Panc1 (cell line): ENCODE results near the gene HFE.

ENCODE experiments used
- POLR2AphosphoS5 ChIP-seq: IDR thresholded peaks from 2 replicates; pipeline ENCODE4 v1.6.1; 2012; ENCODE audit warnings: mild to moderate bottlenecking, low read depth, low read length, moderate library complexity
- SIN3A ChIP-seq: IDR thresholded peaks from 2 replicates; pipeline ENCODE4 v1.6.1; 2012; ENCODE audit warnings: low read depth, mild to moderate bottlenecking, low read length, moderate library complexity, borderline replicate concordance; ENCODE audit not compliant: insufficient read depth
- TCF7L2 ChIP-seq: IDR thresholded peaks from 2 replicates; pipeline ENCODE4 v1.6.1; 2011; ENCODE audit warnings: mild to moderate bottlenecking, low read depth, low read length, inconsistent platforms
- TF ChIP-seq, protein P1 (sequence below): fragments of 450-650 bp; IDR thresholded peaks from 2 replicates; pipeline ENCODE4 v1.5.1; 2017; ENCODE audit warnings: mild to moderate bottlenecking
- TF ChIP-seq, protein P2 (sequence below), 2 experiments: IDR thresholded peaks; 2 replicates each; pipeline ENCODE4 v1.6.1; 2011 to 2012; ENCODE audit warnings: low read depth in 2 of 2, control low read depth in 1 of 2, low read length in 1 of 2, mild to moderate bottlenecking in 1 of 2, moderate library complexity in 1 of 2; ENCODE audit not compliant: insufficient read depth in 1 of 2

DNA sequence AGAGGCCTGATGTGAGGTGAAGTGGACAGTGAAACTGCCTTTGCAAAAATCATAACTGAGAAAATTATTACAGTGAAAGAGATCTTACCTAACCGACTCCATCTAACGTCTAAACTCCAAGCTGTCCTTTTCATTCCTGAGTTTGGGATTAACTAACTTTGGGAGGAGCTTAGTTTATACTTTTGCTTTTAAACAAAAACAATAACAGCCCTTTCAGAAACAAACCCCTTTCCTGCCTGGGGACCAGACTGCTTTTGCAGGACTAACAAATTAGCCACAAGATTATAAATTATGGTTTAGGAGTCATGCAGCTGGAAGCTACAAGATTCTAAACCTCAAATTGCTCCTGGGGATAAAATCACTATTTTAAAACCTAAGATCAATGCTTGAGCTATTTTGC is 38.6 kb upstream of the HFE start:
- TF ChIP-seq, protein P1, sequence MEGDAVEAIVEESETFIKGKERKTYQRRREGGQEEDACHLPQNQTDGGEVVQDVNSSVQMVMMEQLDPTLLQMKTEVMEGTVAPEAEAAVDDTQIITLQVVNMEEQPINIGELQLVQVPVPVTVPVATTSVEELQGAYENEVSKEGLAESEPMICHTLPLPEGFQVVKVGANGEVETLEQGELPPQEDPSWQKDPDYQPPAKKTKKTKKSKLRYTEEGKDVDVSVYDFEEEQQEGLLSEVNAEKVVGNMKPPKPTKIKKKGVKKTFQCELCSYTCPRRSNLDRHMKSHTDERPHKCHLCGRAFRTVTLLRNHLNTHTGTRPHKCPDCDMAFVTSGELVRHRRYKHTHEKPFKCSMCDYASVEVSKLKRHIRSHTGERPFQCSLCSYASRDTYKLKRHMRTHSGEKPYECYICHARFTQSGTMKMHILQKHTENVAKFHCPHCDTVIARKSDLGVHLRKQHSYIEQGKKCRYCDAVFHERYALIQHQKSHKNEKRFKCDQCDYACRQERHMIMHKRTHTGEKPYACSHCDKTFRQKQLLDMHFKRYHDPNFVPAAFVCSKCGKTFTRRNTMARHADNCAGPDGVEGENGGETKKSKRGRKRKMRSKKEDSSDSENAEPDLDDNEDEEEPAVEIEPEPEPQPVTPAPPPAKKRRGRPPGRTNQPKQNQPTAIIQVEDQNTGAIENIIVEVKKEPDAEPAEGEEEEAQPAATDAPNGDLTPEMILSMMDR = no peak
- TF ChIP-seq SIN3A (no peak), POLR2AphosphoS5 (no peak), TCF7L2 (no peak)
- TF ChIP-seq, protein P2, sequence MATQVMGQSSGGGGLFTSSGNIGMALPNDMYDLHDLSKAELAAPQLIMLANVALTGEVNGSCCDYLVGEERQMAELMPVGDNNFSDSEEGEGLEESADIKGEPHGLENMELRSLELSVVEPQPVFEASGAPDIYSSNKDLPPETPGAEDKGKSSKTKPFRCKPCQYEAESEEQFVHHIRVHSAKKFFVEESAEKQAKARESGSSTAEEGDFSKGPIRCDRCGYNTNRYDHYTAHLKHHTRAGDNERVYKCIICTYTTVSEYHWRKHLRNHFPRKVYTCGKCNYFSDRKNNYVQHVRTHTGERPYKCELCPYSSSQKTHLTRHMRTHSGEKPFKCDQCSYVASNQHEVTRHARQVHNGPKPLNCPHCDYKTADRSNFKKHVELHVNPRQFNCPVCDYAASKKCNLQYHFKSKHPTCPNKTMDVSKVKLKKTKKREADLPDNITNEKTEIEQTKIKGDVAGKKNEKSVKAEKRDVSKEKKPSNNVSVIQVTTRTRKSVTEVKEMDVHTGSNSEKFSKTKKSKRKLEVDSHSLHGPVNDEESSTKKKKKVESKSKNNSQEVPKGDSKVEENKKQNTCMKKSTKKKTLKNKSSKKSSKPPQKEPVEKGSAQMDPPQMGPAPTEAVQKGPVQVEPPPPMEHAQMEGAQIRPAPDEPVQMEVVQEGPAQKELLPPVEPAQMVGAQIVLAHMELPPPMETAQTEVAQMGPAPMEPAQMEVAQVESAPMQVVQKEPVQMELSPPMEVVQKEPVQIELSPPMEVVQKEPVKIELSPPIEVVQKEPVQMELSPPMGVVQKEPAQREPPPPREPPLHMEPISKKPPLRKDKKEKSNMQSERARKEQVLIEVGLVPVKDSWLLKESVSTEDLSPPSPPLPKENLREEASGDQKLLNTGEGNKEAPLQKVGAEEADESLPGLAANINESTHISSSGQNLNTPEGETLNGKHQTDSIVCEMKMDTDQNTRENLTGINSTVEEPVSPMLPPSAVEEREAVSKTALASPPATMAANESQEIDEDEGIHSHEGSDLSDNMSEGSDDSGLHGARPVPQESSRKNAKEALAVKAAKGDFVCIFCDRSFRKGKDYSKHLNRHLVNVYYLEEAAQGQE (IDR thresholded peaks at IDR 0.05; ENCODE audit: insufficient read depth in 1 of 2, low read depth in 2 of 2, low read length in 1 of 2) = no peak
